Dedifferentiated amniotic fluid mesenchymal stem cell (primary cell): ENCODE measurements around the gene SV2A.
"Not testable (repeated sequence)": the region's sequence is repeated elsewhere in the genome, so short reads cannot be mapped to it uniquely, and the experiment has no call there.

ENCODE experiments used
- DNase-seq: peaks from one replicate; pipeline ENCODE4 v3.0.0-alpha.2; 2016; ENCODE audit errors: extremely low spot score

Gene SV2A

DNA sequence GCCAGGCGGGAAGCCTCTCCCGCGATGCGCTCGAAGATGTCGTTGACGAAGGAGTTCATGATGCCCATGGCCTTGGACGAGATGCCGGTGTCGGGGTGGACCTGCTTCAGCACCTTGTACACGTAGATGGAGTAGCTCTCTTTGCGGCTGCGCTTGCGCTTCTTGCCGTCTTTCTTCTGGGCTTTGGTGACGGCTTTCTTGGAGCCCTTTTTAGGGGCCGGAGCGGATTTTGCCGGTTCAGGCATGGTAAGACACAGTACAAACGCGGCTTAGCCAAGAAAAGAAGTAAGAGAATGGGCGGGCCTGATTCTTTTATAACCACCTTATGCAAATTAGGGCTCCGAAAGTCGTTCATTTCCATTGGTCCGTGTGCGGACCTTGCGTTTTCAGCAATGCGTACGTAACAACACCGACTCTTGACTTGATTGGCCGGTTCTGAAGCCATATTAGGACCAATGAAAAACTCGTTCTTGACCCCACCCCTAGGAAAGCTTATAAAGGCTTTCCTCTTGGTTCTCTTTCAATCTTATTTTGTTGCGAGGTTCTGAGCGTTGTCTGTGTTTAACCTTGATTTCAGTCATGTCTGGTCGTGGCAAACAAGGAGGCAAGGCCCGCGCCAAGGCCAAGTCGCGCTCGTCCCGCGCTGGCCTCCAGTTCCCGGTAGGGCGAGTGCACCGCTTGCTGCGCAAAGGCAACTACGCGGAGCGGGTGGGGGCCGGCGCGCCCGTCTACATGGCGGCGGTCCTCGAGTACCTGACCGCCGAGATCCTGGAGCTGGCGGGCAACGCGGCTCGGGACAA, 31.0 kb downstream of the SV2A start:
- DNase-seq, result peak; percentile 99

DNA sequence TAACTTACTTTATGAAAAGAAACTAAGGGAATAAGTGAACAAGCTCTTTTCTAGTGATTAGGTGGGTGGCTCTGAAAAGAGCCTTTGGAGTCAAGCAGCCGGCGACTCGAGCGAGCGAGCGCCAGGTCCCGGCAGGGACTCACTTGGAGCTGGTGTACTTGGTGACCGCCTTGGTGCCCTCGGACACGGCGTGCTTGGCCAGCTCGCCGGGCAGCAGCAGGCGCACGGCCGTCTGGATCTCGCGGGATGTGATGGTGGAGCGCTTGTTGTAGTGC, 31.6 kb downstream of the SV2A start:
- DNase-seq, result not testable (repeated sequence)

DNA sequence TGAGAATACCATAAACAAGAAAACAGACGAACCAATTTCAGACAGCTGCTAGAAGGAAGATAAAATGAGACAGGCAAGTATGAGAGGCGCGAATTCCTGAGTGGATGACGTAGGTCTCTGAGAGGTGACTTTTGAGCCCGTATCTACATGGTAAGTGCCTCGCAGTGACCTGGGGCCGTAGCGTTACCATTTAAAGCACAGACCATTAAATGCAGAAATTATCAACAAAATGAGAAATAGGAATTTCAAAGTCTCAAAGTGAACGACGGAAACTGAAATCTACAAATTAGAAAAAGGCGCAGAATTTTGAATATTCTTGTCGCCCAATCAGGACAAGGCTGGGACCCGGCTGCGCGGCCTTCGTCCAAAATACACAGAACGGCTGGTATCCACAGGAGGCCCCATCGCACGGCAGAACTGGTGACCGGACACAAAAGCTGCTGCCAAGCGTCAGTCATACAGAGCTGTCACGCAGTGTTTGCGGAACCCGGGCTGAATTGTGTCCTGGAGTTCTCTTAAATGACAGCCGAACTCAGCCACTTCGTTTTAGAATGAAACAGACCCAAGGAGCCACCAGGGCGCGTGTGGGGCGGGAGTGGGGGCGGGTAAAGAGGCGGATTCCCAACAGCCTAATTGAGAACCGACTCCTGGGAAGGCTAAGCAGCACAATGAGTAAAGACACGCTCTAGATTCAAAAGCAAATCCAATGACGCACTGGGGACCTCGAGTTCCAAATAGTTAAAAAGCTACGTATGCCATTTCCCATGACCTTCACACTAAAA, 32.1 kb downstream of the SV2A start:
- DNase-seq, result peak; percentile 86

DNA sequence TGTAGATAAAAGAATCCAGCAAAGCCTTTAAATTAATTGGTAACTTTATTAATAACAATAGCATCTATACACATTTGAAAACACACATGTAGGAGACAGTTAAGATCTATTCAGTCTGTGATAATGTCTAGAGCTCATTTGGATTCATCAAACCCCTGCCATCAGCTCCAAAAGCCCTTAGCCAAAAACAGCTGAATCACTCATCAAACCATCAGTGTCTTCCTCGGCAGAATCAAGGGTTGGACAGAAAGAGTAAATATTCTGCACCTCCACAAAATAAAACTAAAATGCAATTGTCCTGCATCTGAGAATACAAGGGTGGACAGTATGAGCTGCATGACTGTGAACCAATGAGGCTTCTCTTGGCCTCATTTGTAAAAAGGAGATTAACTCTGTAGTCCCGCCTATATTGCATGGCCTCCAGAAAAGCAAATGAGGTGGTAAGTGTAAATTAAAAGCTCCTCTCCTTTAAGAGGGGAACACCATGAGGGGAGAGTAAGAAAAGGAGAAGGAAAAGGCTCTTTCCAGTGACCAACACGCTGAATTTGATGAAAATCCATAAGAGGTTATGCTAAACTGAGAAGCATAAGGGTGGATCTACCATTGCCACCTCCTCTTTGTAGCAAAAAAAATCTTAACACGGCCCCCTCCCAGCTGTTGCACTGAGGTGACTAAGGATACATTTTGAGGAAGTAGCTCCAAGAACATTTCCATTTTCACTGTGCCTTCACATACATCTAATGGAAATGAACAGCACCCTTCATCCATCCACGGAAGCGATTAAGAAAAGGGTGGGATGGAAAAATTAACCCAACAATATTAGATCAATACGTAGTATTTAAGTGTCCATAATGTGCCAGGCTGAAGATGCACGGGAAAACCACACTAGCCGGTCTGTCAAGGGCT, 33.0 kb downstream of the SV2A start:
- no peak for DNase-seq

DNA sequence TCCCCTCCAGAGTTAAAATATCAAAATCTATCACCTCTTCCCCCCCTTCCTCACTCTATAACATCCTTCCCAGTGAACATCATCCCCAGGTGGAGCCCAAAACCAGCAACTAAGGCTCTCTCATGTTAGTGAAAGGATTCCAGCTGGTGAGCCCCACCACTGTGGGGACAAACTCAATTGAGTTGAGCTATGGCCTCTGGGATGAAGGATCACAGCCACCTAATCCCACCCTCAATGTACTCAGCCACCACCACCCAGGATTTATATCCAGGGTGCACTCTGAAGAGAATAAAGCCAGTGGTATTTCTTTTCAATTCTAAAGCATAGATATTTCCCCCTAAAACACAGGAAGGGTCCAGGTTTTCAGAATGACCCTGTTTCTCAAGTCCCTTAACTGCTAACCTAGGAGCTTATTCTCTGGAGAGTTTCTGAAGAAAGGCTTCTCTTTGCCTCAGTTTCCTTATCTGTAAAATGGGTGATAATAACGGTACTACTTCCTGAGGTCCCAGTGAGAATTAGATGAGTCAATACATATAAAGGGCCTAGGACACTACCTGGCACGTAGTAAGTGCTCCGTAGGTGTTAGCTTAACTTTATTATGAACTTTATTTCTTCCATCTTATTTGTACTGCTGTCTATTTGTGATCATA, 33.9 kb downstream of the SV2A start:
- no peak for DNase-seq

DNA sequence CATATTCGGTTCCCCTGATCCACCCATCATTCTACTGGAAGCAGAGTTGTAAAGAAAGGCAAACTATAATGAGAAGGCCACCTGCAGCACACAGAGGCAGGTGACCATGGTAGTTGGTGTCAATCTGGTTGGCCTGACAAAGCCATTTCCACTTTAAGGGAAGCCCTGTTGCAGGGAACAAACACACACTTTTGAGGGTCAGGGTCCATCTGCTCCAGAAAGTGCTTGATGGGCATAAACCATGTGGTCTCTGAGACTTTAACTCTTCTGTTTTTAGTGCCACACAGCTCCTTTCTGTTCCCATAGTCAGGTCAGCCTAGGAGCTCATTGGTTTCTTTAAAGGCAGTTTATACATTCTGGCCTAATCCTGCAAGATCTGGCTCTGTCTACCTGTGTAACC, 35.8 kb downstream of the SV2A start:
- DNase-seq, result no peak

DNA sequence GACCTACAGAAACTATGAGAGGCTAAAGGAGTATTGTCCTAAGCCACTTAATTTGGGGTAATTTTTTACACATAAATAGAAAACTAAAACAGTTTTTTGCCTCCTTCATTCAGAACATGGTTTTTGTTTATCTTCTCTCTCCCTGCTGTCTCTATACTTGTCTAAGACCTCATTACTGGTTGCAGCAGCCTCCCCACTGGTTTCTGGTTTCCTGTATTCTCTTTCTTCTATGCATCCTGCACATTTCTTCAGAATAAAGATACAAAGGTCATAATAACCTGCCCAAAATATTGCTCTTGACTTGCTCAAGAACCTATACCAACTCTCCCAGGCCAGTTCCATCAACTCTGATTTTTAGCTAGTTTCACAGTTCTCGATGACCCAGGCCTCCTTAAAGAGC, 38.1 kb downstream of the SV2A start:
- no peak for DNase-seq

DNA sequence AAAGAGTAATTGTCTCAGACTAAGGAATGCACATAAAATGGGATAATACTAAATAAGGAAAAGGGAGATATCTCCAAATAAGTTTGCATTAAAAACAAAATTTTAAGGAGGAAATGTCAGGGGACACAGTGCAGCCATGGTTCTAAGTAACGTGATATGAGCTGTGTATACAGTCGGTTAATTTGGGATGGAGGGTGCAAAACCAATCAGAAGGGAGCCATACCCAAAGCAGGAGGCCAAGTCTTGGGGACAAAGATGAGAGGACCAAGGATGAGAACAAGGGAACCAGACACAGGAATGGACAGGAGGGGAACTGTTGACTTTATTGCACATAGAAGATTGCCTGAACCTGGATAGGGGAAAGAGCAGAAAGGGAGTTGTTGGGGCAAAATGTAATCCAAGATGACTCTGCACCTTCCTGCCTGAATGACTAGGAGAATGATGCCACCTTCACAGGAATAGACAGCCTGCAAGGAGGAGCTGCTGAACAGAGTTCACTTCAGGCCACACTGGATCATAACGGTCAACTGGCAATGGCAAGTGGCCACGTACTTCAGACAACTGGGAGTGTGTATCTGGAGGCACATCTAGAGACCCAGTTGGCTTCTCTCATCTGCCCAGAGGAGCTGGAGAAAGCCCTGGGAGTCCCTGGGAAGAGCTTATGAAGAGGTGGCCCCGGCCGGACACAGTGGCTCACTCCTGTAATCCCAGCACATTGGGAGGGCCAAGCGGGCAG, 40.3 kb downstream of the SV2A start:
- DNase-seq, result no peak

DNA sequence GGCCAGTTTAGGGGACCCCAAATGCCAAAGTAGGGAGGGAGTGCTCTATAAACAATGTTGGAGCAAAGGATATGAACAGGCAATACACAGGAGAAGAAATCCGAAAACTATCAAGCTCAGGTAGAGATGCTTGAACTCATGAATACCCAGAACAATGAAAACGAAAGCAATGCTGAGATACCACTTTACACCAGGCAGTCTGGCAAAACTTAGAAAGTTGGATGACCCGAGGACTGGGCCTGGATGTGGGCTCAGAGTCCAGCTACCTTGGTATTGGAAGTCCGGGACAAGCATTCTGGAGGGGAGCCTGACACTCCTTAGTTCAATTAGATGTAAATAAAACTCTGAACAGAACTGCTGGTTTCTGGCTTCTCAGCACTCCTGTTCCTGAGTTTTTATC, 44.6 kb downstream of the SV2A start:
- DNase-seq, result not testable (repeated sequence)

DNA sequence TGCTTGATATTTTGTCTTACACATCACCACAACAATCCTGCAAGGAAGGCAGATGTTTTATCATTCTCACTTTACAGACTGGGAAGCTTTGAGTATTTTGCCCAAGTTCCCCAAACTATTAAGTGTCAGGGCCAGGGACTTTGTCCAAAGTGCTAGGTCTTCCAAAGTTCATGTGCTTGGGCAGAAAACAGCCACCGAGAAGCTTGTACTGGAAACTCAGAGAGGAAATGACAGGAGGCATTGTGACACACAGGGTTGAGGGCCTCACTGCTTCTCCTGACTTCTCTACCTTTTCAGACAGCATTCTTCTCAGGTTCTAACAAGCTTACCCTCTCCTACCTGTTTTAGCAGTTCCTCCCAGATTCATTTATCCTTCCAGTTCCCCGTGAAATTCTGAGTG, 50.8 kb downstream of the SV2A start:
- DNase-seq, result not testable (repeated sequence)

DNA sequence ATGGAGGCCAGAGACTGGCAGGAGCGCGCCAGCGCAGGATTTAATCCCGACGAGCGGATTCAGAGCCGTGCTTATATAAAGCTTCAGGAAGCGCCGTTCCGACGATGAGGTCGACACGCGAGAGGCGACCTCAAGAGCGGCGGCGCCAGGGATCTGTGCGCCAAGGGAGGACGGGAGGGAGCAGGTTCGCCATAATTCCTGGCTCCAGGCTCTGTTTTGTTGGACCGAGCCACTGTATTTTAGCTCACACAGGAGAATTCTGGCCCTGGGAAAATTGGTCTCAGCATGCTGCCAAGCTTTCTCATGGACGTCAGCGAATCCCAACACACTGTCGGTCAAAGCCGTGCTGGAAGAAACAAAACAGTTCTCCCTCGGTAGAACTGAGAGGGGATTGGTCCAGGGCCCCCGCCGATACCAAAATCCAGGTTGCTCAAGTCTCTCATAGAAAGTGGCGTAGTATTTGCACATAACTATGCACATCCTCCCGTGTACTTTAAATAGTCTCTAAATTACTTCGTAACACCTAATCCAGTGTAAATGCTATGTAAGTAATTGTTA, 56.1 kb downstream of the SV2A start:
- DNase-seq, result not testable (repeated sequence)

DNA sequence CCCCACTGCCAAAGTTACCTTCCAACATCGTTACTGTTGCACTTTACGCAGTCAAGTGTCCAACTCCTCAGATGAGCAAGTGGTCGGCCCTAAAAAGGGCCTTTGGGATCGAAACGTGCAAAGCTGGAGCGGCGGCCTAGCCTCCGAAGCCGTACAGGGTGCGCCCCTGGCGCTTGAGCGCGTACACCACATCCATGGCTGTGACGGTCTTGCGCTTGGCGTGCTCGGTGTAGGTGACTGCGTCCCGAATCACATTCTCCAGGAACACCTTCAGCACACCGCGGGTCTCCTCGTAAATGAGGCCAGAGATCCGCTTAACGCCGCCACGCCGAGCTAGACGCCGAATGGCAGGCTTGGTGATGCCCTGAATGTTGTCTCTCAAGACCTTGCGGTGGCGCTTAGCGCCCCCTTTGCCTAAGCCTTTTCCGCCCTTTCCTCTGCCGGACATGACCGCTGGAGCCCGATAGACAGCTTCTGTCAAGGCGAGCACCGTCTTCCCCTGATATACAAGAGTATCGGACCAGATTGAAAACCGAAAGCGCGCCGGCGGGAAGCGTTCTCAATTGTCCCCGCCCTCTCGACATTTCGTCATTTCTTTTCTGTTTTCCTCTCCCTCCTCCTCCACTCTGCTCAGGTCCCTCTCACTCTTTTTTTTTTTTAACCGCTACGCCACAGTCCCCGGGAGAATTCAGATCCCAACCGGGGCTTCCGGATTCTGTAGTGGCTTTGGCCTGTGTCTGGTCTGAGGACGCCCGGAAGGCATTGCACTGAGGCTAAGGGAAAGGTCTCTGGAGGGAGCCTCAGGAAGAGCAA, 56.8 kb downstream of the SV2A start:
- DNase-seq, result not testable (repeated sequence)

DNA sequence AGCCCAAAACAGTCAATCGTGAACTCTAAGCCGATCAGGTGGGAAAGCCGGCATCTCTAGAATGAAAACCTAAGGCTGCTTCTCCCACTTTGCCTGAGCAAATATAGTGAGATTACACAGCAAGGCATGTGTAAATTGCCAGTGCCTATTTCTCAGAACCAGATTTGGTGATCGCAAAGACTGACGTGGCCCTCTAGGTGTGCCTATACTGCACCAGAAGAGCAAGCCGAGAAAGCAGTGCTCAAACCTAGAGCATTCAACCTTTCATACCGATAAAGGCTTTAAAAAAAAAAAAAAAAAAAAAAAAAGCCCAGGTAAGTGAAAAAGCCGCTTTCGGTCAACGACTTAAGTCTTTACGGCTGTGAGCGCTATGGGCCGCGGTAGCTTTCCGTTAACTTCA, 57.4 kb downstream of the SV2A start:
- not testable (repeated sequence) for DNase-seq
